Gastrocnemius medialis (tissue), 4 donors: ENCODE results near the gene ALDH4A1. TPM values are rescaled to one million over a fixed set of nuclear protein-coding genes. Genes with fewer than 3 reads are reported as not detected.

Source experiments
- ATAC-seq, 2 donors: fragments of 150-250 bp; one replicate each; pipeline ENCODE4 v1.9.1; 2016
- DNase-seq, 2 donors: peaks; one replicate each; pipeline ENCODE4 v3.0.0-alpha.2; 2019
- H3K27ac ChIP-seq, 4 donors: fragments of 200-600 bp; sonication (generic); 1 replicate in 1 of 4; 2 replicates in 3 of 4; pipeline ENCODE4 v1.5.1; 2016 to 2018; ENCODE audit warnings: mild to moderate bottlenecking in 2 of 4, moderate library complexity in 1 of 4
- H3K27me3 ChIP-seq, 3 donors: fragments of 200-600 bp; sonication (generic) in 2 of 3; 1 replicate in 1 of 3; 2 replicates in 2 of 3; pipeline versions ENCODE4 v1.5.1 to v1.6.0; 2016 to 2019; ENCODE audit warnings: mild to moderate bottlenecking in 1 of 3, moderate library complexity in 1 of 3
- H3K36me3 ChIP-seq, 2 donors: fragments of 200-600 bp; sonication (generic) in 1 of 2; one replicate each; pipeline ENCODE4 v1.5.1; 2017 to 2018
- H3K4me1 ChIP-seq, 2 donors: fragments of 200-600 bp; sonication (generic) in 1 of 2; one replicate each; pipeline ENCODE4 v1.5.1; 2016 to 2017; ENCODE audit warnings: mild to moderate bottlenecking in 2 of 2
- H3K4me3 ChIP-seq, 4 donors: fragments of 200-600 bp; sonication (generic) in 3 of 4; 1 replicate in 1 of 4; 2 replicates in 3 of 4; pipeline ENCODE4 v1.5.1; 2016 to 2019; ENCODE audit warnings: mild to moderate bottlenecking in 2 of 4
- H3K9me3 ChIP-seq, 3 donors: fragments of 200-600 bp; sonication (generic) in 2 of 3; 1 replicate in 1 of 3; 2 replicates in 2 of 3; pipeline ENCODE4 v1.5.1; 2016 to 2019
- POLR2A ChIP-seq, 2 donors: fragments of 450-650 bp; IDR thresholded peaks; one replicate each; pipeline ENCODE4 v1.6.1; 2017; ENCODE audit warnings: antibody characterized with exemption in 2 of 2, mild to moderate bottlenecking in 2 of 2, moderate library complexity in 2 of 2
- in situ Hi-C, 4 donors: fragments of 200-750 bp; cut with MboI; loops; one replicate each; pipeline versions ENCODE4 v1.15.0 to v1.8.0; 2017; ENCODE audit warnings: low sequenced_read_pairs in 4 of 4
- intact Hi-C: fragments of 100-400 bp; cut with DNase I; formaldehyde crosslinking; loops from one replicate; pipeline ENCODE4 v1.15.1; 2023; ENCODE audit warnings: low total_unique reads
- total RNA-seq, 4 donors: library from RNA; depleted of rRNA; stranded (reverse); fragments of >200 nt; gene quantifications; one replicate each; pipeline versions ENCODE4 v1.1.0 to v1.2.3, GENCODE V29; 2016
- TF ChIP-seq, protein P1 (sequence below), 5 experiments: fragments of 450-650 bp in 3 of 5; fragments of 200-600 bp in 2 of 5; sonication (generic) in 2 of 5; IDR thresholded peaks in 4 of 5; conservative IDR thresholded peaks in 1 of 5; 1 replicate in 4 of 5; 2 replicates in 1 of 5; pipeline ENCODE4 v1.5.1; 2016 to 2019; ENCODE audit warnings: antibody characterized with exemption in 5 of 5, mild to moderate bottlenecking in 3 of 5, moderate library complexity in 3 of 5

The ALDH4A1 gene, protein sequence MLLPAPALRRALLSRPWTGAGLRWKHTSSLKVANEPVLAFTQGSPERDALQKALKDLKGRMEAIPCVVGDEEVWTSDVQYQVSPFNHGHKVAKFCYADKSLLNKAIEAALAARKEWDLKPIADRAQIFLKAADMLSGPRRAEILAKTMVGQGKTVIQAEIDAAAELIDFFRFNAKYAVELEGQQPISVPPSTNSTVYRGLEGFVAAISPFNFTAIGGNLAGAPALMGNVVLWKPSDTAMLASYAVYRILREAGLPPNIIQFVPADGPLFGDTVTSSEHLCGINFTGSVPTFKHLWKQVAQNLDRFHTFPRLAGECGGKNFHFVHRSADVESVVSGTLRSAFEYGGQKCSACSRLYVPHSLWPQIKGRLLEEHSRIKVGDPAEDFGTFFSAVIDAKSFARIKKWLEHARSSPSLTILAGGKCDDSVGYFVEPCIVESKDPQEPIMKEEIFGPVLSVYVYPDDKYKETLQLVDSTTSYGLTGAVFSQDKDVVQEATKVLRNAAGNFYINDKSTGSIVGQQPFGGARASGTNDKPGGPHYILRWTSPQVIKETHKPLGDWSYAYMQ
- 10 to 100 TPM; 22.8 to 35.3 (median 31.4) TPM for total RNA-seq

DNA sequence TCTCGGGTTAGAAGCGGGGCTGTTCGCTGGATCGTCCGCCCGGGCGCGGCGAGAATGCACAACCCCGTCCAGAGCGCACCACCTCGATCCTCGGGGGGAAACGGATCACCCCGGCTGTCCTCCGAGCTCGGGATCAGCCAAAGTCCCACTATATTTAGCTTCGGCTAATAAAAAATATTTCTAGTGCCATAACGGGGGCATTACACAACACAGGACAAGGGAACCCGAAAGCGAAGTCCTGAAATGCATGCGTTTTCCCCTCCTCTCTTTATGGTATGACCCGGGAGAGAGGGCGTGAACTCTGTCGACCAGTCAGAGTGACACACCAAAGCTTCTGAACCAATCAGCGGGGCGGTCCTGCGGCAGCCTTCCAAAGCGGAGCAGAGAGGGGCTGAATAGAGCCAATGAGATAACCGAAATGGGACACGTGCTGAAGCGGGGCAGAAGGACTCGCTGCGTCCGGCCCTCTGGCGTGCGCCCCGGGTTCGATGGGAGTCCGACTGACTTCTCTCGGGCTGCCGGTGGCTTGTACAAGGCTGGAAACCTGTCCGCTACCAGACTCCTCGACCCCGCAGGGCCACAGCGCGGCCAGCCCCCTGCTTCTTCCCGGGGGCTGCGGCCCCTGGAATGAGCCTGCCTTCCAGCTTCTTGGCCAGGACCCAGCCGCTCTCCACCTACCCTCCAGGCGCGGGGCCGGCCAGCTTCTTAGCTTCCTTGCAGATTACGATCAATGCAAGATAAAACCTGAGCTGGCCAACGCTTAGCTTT, at the start of gene ALDH4A1:
Gene ALDH4A1 (minus strand): TSS at position 33 of the 768 bp plus-strand sequence. CDS start 32 bp downstream, at position 1.
- peaks cover 28 to 36% of the 10 kb centered on the region in 2 donors for H3K4me1 ChIP-seq
- TF ChIP-seq POLR2A (IDR thresholded peaks at IDR 0.05), result no peak
- TF ChIP-seq, protein P1, sequence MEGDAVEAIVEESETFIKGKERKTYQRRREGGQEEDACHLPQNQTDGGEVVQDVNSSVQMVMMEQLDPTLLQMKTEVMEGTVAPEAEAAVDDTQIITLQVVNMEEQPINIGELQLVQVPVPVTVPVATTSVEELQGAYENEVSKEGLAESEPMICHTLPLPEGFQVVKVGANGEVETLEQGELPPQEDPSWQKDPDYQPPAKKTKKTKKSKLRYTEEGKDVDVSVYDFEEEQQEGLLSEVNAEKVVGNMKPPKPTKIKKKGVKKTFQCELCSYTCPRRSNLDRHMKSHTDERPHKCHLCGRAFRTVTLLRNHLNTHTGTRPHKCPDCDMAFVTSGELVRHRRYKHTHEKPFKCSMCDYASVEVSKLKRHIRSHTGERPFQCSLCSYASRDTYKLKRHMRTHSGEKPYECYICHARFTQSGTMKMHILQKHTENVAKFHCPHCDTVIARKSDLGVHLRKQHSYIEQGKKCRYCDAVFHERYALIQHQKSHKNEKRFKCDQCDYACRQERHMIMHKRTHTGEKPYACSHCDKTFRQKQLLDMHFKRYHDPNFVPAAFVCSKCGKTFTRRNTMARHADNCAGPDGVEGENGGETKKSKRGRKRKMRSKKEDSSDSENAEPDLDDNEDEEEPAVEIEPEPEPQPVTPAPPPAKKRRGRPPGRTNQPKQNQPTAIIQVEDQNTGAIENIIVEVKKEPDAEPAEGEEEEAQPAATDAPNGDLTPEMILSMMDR (IDR thresholded peaks at IDR 0.05 in 4 of 5, conservative IDR thresholded peaks at IDR 0.05 in 1 of 5), result peak in 1 of 5 experiments; percentile 12
- no peaks in the 10 kb centered on the region for H3K9me3 ChIP-seq
- in situ Hi-C loops, result loop anchor here (5.0 to 25.0 kb wide), 4 partner anchors 70 to 335 kb away; no protein-coding TSS in a partner anchor
- ATAC-seq (peak; percentile 93 to 97), DNase-seq (peak; percentile 98 to 99)
- peak within 1 kb of the TSS; percentile 67 to 88 (median 80) for H3K4me3 ChIP-seq
- H3K36me3 ChIP-seq, result no peaks in the 10 kb centered on the region
- intact Hi-C loops, result loop anchor here (1.0 to 10.0 kb wide), 5 partner anchors 20 to 342 kb away; partner anchors contain the start of gene IFFO2
- peak within 1 kb of the TSS; percentile 89 to 98 (median 94) for H3K27ac ChIP-seq
- no peaks in the 10 kb centered on the region for H3K27me3 ChIP-seq

DNA sequence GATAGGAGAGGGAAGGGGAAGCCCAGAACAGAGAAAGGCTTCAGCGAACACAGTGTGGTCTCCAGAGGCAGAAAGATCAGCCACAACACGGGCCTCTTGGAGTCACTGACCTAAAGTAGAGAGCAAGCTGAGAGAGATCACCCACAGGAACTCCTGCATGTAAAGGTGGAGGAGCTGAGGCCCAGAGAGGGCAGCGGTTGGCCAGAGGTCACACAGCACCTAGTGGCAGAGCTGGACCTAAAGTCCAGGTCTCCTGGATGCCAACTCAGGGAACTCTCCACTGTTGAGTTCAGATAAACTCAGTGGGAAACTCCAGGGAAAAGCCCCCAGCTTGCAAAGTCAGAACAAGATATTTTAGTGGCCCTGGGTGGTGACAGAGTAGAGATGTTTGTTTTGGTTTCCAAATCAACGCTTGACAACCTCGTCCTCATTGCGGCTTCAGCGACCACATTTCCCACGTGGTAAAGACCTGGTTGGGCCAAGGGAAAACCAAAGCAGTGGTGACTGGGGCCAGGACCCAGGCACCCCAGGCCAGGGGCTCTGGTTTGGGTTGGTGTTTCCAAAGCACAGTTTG, 49.5 kb upstream of the ALDH4A1 start:
- Histone ChIP-seq H3K27ac (peak overlapping the region; percentile 77 to 84 (median 81)), H3K4me1 (peaks cover 46 to 51% of the 10 kb centered on the region in 2 donors), H3K9me3 (no peaks in the 10 kb centered on the region), H3K36me3 (no peaks in the 10 kb centered on the region), H3K4me3 (no peak overlapping the region), H3K27me3 (no peaks in the 10 kb centered on the region)
- intact Hi-C loops (loop anchor here (10.0 kb wide), 1 partner anchor 263 kb away; the partner anchor contains the start of gene UBR4), in situ Hi-C loops (no loop called here)
- TF ChIP-seq, protein P1 (IDR thresholded peaks at IDR 0.05 in 4 of 5, conservative IDR thresholded peaks at IDR 0.05 in 1 of 5), result no peak
- TF ChIP-seq POLR2A (IDR thresholded peaks at IDR 0.05), result no peak
- DNase-seq (no peak), ATAC-seq (no peak)

DNA sequence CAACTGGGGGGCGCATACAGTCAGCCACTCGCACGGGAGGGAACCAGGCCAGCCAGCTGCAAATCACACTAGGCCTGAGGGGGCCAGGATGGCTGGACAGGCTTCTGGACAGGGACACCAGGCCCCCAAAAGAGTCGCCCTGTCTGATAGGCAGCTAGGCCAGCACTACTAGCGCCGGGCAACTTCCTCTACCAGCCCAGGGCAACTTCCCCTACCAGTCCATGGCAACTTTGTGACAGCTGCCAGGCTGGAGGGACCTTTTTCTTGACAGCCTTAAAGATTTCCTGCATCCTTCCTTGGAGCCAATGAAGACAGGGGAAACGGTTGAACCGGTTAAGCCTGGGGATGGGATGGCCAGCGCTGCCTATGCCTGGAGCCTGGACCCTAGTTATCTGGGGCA, 49.1 kb upstream of the ALDH4A1 start:
- no peaks in the 10 kb centered on the region for H3K9me3 ChIP-seq
- H3K4me3 ChIP-seq, result no peak overlapping the region
- ATAC-seq, result no peak
- H3K36me3 ChIP-seq, result no peaks in the 10 kb centered on the region
- intact Hi-C loops (loop anchor here (10.0 kb wide), 1 partner anchor 263 kb away; the partner anchor contains the start of gene UBR4), in situ Hi-C loops (no loop called here)
- no peaks in the 10 kb centered on the region for H3K27me3 ChIP-seq
- TF ChIP-seq, protein P1 (IDR thresholded peaks at IDR 0.05 in 4 of 5, conservative IDR thresholded peaks at IDR 0.05 in 1 of 5), result no peak
- TF ChIP-seq POLR2A (IDR thresholded peaks at IDR 0.05), result no peak
- H3K4me1 ChIP-seq, result peaks cover 50 to 51% of the 10 kb centered on the region in 2 donors
- DNase-seq, result no peak
- peak overlapping the region; percentile 77 to 84 (median 81) for H3K27ac ChIP-seq

DNA sequence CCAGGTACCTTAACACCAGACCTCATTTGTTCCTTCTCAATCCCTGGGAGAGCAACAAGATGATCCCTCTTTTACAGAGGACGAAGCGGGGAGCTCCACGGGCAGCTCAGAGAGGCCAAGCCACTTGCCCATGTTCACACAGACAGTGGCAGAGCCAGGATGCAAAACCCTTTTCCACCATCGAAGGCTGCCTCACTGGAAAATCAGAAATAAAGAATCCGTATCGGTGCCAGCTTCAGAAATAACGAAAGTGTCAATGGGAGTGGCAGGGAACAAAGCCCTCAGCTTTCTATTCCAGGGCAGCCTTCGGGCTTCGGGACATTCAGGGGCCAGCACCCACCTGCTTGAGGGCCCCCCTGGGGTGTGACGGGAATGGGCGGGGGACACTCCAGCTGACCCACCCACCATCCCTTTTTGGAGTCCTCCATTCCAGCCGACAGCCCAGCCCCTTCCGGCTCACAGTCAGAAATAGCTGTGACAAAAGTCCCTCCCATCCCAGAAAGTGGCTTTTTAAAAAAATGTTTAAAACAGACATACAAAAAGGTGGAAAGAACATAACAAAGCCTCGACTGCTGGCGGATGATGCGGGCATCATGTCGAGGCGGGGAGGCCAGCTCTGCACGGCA, 48.2 kb upstream of the ALDH4A1 start:
- Histone ChIP-seq H3K9me3 (no peaks in the 10 kb centered on the region), H3K4me3 (peak overlapping the region; percentile 37 to 44 (median 38)), H3K27me3 (no peaks in the 10 kb centered on the region), H3K36me3 (no peaks in the 10 kb centered on the region), H3K4me1 (peaks cover 52 to 57% of the 10 kb centered on the region in 2 donors), H3K27ac (peak overlapping the region; percentile 77 to 84 (median 81))
- intact Hi-C loops (loop anchor here (10.0 kb wide), 1 partner anchor 264 kb away; the partner anchor contains the start of gene UBR4), in situ Hi-C loops (no loop called here)
- TF ChIP-seq POLR2A (IDR thresholded peaks at IDR 0.05), result peak; percentile 52 to 59
- TF ChIP-seq, protein P1 (IDR thresholded peaks at IDR 0.05 in 4 of 5, conservative IDR thresholded peaks at IDR 0.05 in 1 of 5), result no peak
- DNase-seq (no peak), ATAC-seq (peak; percentile 2 to 18)
